GM21390 (cell line): ENCODE results near the gene AKT3.

Experiments used
- ATAC-seq: cut with Tn5 transposase; IDR thresholded peaks from one replicate; pipeline ENCODE4 v1.9.1; 2021; ENCODE audit not compliant: unreplicated experiment

Gene AKT3

DNA sequence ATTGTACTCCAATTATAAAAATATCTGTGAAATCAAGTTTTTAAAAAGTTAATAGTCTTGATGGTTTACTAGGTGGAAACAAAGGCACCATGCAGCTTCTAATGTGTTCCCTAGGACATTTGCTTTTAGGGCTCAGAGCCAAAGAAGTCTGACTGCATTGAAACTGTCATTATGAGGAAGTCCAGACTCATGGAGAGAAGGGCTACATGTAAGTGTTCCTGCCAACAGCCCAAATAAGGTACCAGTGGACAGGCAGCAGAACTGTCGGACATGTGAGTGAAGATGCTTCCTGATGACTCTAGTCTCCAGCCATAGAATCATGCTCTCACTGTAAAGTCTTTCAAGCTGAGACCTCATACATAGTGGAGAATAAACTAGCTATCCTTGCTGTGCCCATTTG is 287.6 kb downstream of the AKT3 start:
- ATAC-seq = no peak

DNA sequence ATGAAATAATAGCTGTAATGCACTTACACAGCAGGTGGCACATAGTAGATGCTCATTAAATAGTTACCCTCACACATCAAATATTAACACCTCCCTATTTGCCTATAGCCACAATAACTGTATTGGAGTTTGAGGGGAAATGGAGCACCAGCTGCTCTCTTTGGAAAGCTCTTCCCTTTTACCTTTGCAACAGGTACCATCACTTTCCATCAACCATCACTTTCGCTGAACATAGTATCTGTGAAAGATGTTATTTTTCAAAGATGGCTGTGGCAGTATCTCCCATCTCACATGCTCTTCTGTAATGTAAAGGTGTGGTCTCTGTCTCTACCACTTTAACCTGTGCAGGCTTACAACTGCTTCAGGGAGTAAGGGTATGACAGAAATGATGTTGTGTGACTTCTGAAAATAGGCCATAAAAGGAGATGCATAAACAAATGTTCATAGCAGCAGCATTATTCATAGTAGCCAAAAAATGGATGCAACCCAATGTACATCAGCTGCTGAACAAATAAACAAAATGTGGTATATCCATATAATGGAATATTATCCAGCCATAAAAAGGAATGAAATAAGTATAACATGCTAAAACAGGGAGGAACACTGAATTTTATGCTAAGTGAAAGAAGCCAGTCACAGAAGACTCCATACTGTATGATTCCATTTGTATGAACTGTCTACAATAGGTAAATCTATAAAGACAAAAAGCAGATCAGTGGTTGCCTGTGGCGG is 288.3 kb downstream of the AKT3 start:
- ATAC-seq = no peak

DNA sequence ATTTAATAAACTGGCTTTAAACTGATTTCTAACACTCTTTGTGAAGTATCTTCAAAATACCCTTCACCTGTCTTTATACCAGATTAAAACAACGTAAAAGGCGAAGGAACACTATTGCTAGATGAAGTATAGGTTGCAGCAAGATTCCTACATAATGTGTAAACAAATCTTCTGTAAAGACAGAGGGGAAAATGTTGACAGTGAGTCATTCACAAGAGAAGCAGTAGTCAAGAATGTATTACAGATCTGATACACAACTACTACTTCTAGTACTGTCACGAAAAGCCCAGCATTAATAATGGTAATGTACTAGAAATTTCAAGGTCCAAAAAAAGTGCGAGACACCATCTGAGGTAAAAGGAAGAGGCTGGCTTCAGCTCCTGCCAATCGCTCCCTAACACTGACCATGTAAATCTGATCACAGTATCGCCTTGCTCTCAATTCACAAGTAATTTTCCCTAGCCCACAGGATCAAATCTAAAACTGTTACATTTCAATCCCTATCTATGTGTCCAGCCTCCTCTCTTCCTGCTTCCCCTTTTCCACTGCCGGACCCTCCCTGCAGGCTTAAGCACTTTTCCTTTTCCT is 290.4 kb downstream of the AKT3 start:
- ATAC-seq = no peak

DNA sequence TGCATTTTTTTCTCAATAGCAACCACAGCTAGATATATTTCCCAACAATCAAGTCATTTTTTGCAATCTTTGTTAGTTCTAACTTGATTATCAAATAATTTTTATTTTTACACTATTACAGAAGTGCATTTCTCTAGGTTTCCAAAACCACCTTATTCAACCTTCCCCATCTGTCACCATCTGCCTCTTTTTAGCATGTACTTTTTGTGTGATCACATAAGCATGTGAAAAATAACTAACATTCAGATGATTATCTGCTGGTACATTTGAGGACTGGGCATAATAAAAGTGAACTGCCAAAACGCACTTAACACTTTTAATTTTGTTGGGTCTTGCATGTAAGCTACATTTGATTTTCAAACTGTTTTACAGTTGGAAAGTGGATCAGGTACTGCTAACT is 291.5 kb downstream of the AKT3 start:
- no peak for ATAC-seq

DNA sequence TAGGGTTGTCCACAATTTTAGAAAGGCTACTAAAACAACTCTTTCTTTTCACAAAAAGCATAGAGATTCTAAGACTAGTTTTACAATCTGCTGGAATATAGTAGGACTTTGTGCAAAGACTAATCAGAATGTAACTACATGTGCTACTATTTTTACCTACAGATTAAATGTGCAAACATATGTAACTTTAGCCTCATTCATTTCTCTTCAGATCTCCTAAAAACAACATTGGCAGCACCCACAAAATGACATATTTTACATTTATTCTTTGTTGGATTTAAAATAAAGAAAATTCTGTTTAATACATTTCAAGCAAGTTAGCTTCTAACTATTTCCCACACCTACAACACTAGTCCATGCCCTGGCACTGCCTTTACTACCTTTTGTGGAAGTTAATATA is 292.2 kb downstream of the AKT3 start:
- ATAC-seq = no peak

DNA sequence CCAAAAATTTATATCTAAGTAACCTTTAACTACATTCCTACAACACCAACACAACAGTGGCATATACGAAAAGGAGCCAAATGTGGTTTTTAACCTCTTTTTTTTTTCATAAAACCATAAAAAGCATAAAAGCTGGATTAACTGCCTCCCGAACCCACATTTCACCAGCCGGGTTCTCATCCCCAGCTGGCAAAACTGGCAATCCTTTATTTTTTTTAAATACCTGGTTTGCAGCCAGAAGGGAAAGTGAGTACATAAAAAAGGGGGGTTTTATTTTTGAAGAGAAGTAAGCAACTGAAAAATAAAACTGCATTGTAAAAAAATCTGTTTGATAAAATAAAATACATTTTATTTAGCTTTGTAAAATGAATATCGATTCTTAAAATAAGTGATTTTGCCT is 295.4 kb downstream of the AKT3 start:
- ATAC-seq = no peak

DNA sequence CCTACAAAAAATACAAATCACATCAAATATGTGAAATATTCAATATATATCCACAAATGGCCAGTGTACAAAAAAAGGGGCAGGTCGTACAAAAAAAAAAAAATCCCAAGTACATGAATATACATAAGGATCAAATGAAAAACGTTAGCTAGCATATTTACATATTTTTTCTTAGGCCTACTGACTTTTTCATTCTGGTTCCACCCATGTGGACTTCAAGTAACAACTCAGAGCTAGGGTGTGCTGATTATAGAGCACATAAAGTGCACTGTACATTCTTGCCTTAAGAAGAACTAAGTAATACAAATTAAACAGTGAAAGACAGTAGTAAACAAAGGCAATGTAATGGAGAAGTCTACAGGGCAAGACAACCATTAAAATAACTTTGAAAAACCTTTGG is 297.0 kb downstream of the AKT3 start:
- no peak for ATAC-seq

DNA sequence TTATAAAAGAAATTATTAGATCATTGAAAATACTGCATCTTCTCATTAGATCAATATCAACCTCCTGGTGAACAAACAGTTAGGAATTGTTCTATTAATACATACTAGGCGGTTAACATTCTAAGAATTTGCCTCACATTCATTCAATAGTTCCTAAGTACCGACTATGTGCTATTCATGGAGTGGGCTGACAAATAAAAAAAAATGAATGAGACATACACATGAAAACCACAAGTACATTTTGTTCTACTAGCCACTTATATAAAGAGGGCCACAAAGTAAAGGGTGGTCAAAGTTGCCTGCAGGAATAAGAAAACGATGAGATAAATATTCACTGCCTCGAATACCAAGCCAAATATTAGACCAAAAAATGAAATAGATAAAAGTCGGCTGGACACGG is 299.8 kb downstream of the AKT3 start:
- no peak for ATAC-seq

DNA sequence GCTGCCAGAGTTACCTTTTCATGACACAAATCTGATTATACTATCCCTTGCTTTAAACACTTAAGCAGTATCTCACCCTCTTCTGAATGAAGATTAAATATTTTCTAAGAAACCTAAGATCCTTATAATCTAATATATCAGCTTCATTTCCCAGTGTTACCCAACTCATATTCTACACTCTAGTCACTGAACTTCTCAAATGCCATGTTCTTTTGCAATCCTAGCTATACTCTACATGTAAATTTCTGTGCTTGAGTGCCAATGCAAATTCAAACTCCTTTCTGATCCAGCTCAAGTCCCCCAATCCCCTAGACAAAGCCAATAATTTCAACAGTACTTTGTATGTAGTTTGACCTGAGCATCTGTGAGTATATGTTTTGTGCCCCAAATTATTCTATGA is 300.3 kb downstream of the AKT3 start:
- ATAC-seq = no peak

DNA sequence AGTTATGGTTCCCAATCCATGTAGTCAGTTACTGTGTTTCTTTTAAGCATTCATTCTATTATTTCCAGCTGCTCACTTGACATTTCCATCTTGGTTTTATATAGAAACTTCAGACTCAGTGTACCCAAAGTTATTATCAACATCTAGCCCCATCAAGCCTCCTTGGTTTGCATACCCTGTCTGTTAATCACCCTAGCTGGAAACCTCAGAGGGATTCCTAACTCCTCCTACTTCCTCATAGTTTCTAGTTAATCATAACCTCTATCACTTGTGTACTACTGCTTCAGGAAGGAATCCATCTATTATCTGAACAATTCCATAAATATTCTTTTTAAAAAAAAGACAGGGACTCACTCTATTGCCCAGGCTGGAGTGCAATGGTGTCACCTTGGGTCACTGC is 300.9 kb downstream of the AKT3 start:
- ATAC-seq = no peak

DNA sequence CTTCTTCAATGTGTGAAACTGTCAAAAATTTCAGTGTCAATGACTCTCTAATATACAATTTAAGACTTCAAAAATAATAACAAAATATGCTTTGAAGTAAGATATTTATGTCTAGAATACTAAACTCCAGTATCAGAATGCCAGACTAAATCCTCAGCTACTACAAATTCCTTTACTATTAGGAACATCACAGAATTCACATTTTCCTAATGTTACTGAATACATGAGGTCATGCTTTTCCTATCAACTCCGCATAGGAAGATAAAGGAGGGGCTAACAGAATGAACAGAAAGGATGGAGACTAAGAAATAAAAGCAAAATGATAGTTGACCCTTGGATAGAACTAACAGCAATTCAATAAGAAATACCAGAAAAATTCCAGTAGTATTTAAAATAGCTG is 301.5 kb downstream of the AKT3 start:
- no peak for ATAC-seq

DNA sequence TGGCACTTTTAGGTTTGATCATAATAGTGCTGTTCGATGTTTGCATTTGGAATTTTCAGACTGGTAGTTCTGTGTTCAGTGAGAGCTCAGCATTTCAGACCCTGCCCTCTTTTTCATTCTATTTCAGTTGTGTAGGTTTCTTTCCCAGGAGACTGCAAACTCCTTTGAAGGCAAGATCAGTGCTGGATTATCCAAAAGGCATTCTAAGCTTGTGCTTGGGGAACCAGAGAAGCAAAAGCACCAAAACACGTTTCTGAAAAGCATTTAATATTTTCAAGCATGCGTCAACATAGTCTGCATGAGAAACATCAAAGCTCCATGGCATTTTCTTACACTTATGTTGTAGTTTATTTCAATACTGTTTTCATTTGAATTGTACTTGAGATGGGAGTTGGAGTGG is 302.2 kb downstream of the AKT3 start:
- ATAC-seq = no peak

DNA sequence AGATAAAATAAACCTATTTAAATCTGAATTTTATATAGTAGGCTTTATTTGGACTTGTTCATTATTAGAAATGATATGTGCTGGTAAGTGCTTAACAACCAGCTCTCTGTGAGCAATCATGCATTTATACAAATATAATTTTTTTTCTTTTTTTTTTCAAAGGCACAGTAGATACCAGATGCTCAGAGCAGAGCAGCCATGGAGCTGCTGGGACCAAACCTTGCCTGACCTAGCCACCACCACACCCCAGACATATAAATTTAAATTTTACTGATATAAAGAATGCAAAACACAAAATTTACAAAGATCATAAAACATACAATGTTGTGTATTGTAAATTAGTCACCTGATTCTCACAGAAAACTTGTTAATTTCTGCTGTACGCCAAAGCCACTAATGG is 303.6 kb downstream of the AKT3 start:
- no peak for ATAC-seq

DNA sequence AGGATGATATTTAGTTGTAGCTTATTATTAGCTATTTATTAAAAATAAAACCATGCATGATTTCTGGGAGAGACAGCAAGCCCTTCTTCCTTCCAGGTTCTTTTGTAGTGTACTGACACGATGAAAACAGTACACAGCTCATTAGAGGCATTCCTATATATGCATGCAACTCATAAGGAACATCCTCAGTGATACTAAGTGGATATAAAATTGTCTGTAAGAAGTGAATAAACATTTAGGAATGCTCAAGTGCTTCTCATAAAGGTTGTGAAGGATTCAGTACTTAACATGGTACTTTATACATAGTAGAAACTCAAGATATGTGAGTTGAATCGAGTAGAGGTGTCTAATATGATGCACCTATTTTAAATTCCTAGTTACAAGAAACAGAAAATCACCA is 306.5 kb downstream of the AKT3 start:
- no peak for ATAC-seq

DNA sequence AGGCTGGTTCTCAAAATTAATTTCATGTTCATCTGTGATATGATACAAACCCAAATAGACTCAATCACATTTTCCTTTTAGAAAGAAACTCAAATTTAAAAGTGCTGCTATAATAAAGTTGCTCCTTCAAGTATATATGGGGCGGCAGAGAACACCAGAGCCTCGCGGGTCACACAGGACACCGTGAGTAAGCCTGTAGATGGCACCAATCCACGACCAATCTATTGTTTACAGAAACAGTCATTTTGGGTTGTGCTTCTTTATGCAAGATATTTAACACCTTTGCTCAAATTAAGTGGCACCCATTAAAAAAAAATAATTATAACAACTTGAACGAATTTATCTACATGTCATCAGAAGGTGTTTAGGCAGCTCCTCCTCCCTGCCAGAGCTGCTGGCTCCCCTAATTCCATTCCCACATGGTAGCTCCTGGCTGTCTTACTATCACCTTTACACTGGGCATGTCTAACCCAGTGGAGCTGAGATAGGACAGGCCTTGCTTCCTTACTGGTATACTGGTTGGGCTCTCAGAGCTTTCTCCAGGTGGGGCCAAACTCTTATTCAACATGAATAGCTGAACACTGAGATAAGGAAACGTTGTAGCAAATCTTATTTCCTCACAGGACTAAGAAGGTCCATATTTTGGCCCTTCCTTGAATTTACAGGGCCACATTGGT is 307.2 kb downstream of the AKT3 start:
- no peak for ATAC-seq

DNA sequence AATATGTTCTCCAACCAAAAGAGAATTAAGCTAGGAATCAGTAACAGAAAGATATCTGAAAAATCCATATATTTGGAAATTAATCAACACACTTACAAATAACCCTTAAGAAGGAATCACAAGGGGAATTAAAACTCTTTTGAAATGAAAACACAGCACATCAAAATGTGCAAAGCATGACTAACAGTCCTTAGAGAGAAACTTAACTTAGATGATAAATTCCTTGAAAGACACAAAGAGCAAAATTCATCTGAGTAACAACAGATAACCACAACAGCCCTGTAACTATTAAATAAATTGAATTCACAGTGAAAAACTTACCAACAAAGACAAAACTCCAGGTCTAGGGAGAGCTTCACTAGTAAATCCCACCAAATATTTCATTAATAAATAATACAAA is 310.4 kb downstream of the AKT3 start:
- ATAC-seq = no peak

DNA sequence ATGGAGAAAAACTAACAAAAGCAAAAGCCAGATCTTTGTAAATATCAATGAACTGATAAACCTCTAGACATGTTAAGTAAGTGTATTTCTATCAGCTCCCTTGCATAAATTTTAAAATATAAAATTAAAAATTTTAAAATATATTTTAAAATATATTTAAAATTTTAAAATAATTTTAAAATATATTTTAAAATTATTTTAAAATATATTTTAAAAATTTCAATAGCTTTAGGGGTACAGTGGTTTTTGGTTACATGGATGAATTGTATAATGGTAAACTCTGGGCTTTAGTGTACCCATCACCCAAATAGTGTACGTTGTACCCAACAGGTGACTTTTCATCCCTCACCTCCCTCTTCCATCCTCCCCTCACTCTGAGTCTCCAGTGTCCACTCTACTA is 315.0 kb downstream of the AKT3 start:
- no peak for ATAC-seq

DNA sequence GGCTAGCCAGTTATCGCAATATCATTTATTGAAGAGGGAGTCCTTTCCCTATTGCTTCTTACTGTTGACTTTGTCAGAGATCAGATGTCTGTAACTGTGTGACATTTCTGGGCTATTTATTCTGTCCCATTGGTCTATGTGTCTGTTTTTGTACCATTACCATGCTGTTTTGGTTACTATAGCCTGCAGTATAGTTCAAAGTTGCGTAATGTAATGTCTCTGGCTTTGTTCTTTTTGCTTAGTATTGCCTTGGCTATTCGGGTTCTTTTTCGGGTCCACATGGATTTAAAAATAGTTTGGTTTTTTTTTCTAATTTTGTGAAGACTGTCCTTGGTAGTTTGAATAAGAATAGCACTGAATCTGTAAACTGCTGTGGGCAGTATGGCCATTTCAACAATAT is 320.5 kb downstream of the AKT3 start:
- no peak for ATAC-seq

DNA sequence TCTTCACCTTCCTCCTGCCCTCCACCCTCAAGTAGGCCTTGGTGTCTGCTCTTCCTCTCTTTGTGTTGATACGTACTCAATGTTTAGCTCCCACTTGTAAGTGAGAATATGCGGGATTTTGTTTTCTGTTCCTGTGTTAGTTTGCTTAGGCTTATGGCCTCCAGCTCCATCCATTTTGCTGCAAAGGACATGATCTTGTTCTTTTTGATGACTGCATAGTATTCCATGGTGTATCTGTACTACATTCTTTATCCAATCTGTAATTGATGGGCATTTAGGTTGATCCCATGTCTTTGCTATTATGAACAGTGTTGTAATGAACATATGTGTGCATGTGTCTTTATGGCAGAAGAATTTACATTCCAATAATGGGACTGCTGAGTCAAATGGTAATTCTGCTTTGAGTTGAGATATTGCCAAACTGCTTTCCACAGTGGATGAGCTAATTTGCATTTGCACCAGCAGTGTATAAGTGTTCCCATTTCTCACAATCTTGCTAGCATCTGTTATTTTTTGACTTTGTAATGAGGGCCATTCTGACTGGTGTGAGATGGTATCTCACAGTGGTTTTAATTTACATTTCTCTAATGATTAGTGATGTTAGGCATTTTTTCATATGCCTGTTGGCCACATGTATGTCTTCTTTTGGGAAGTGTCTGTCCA is 321.5 kb downstream of the AKT3 start:
- no peak for ATAC-seq

DNA sequence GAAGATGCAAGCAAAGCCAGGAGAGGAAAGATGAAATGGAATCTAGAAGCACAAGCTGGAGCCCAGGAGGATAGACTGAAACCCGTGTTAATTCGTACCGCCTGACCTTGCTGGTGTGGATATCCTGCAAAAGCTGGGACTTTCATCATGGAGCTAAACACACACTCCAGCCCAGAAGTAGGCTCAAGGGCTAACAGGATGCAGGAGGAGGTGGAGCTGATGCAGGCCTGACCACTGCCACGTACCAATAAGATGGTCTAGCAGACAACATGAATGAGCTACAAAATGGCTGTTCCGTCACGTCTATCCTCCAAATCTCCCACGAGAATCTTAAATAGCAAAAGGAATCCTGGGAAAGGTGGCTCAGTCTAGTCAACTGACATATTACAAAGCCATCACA is 323.9 kb downstream of the AKT3 start:
- ATAC-seq = no peak

DNA sequence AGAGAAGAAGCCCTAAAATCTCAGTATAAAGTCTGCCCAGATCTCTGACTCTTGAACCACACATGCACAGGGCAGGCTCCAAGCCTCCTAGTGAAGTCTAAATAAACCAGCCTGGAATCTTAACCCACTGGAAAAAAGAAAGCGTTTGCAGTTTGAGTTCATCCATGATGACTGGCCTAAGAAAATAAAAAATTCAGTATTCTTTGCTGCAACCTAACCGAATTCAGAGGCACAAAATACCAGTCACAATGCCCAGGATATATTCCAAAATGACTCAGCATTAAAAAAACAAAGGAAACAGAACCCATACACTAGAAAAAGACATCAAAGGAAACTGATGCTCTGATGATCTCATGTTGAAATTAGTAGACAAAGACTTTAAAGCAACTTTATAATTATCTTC is 325.0 kb downstream of the AKT3 start:
- ATAC-seq = no peak

DNA sequence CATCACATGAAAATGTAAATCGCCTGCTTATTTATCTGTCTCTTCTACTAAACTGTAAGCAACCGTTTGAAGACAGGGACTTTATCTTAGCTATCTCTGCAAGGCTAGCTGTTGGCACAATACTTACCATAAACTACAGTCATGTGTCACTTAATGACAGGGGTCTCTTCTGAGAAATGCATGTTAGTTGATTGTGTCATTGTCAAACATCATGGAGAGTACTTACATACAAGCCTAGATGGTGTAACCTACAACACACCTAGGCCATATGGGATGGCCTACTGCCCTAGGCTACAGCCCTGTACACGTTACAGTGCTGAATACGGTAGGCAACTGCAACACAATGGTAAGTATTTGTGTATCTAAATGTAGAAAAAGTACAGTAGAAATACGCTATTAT is 326.3 kb downstream of the AKT3 start:
- no peak for ATAC-seq
